H4 (cell line): Measurements from ENCODE around the gene OR10AG1. TPM values are rescaled to one million over a fixed set of nuclear protein-coding genes. Genes with fewer than 3 reads are reported as not detected.

ENCODE experiments used
- DNase-seq: peaks from one replicate; pipeline ENCODE4 v3.0.0-alpha.2; 2015; ENCODE audit warnings: low spot score
- total RNA-seq: library from RNA; depleted of rRNA; stranded (reverse); fragments of >200 nt; shearing (Covaris generic); gene quantifications from 2 replicates; pipeline ENCODE4 v1.2.3, GENCODE V29; 2014; rRNA removed

The OR10AG1 gene
- not detected in 2 replicates for total RNA-seq

- no peak for DNase-seq
These were observed at the start of gene OR10AG1 for GRCh38 chr11:55969845-55970244. Gene OR10AG1 (minus strand): TSS chr11:55969945. CDS start chr11:55969907, 38 bp downstream.

GRCh38 chr11:56013805-56014204 lies 44.1 kb upstream of the OR10AG1 start:
- no peak for DNase-seq

GRCh38 chr11:56010716-56011115 lies 41.0 kb upstream of the OR10AG1 start:
- no peak for DNase-seq

- DNase-seq: no peak
These were observed 24.8 kb upstream of the OR10AG1 start, which contains the start of gene OR5F1 for GRCh38 chr11:55994525-55994924. Gene OR5F1 (minus strand): TSS chr11:55994625. CDS start chr11:55994625, 0 bp downstream.

GRCh38 chr11:55970935-55971334 lies 1.2 kb upstream of the OR10AG1 start:
- DNase-seq: no peak

GRCh38 chr11:55967914-55968313 lies 1.8 kb downstream of the OR10AG1 start:
- no peak for DNase-seq

GRCh38 chr11:55966391-55966790 lies 3.4 kb downstream of the OR10AG1 start:
- no peak for DNase-seq

- no peak for DNase-seq
These were observed 13.2 kb downstream of the OR10AG1 start for GRCh38 chr11:55956521-55956920.

- peak; percentile 4 for DNase-seq
These were observed 20.4 kb downstream of the OR10AG1 start for GRCh38 chr11:55949330-55949729.

GRCh38 chr11:55942785-55943392 lies 26.9 kb downstream of the OR10AG1 start:
- DNase-seq: peak; percentile 28

GRCh38 chr11:55936300-55936699 lies 33.4 kb downstream of the OR10AG1 start, which contains the start of gene OR5I1:
Gene OR5I1 (minus strand): TSS chr11:55936400. CDS start chr11:55936400, 0 bp downstream.
- no peak for DNase-seq

- DNase-seq: no peak
These were observed 49.2 kb downstream of the OR10AG1 start for GRCh38 chr11:55920537-55920936.

Other genes with a start within 250 kb of the OR10AG1 start
- gene OR5D13, start 196.5 kb downstream of the OR10AG1 start, total RNA-seq: not detected in 2 replicates
- not detected in 2 replicates for gene OR5D14, start 174.4 kb downstream of the OR10AG1 start, total RNA-seq
- not detected in 2 replicates for gene OR5L1, start 158.6 kb downstream of the OR10AG1 start, total RNA-seq
- gene OR5D18, start 150.3 kb downstream of the OR10AG1 start, total RNA-seq: not detected in 2 replicates
- gene OR5L2, start 142.7 kb downstream of the OR10AG1 start, total RNA-seq: not detected in 2 replicates
- gene OR5D16, start 131.2 kb downstream of the OR10AG1 start, total RNA-seq: not detected in 2 replicates
- gene TRIM51, start 86.6 kb downstream of the OR10AG1 start, total RNA-seq: not detected in 2 replicates
- gene OR5W2, start 55.4 kb downstream of the OR10AG1 start, total RNA-seq: not detected in 2 replicates
- gene OR5I1, start 33.5 kb downstream of the OR10AG1 start, total RNA-seq: not detected in 2 replicates
- not detected in 2 replicates for gene OR5F1, start 24.7 kb upstream of the OR10AG1 start, total RNA-seq
- not detected in 2 replicates for gene OR5AS1, start 57.7 kb upstream of the OR10AG1 start, total RNA-seq
- not detected in 2 replicates for gene OR8I2, start 123.4 kb upstream of the OR10AG1 start, total RNA-seq
- gene OR8H2, start 133.7 kb upstream of the OR10AG1 start, total RNA-seq: not detected in 2 replicates
- gene OR8H3, start 152.4 kb upstream of the OR10AG1 start, total RNA-seq: not detected in 2 replicates
- gene OR8J3, start 170.3 kb upstream of the OR10AG1 start, total RNA-seq: not detected in 2 replicates
- not detected in 2 replicates for gene OR8K5, start 190.4 kb upstream of the OR10AG1 start, total RNA-seq
- gene OR5J2, start 206.7 kb upstream of the OR10AG1 start, total RNA-seq: not detected in 2 replicates